NCI-H748 treated with DMSO at 0.1 percent for 48 hours (cell line): ENCODE measurements around the gene SSTR1.

Experiments
- DNase-seq: peaks from one replicate; lab custom pipeline; 2025; lab: John Stamatoyannopoulos, UW

The SSTR1 gene

DNA sequence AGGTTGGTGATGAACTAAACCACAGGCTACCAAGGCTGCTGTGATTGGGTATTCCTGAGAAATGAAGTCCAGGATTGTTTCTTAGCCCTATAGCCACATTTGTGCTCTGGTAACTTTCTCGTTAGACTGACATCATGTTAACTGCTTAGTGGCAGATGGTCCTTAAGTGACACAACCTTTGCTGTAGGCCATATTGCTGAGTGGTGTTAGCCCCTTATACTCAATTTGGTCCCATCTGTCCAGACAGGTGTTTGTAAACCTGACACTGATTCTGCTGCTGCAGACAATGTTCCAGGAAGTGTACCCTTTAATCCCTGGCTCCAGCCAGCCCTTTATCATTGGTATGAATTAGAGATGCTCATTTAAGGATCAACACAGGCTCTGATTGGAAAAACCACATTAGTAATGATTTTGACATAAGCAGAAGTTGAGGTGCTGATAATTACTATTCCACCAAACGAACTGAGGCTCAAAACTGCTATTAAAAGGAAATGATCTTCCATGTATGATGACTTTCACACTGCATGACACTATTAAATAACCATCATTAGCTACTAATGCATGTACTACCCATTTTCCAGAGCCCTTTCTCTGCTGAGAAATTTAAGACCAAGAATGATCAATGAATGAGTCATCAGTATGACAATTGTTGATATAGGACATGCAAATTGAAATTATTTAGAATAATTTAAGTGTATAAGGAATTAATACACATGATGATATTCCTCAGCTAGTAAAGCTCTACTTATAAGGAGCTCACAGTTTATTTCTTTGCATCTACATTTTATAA is 3.6 kb upstream of the SSTR1 start:
- no peak for DNase-seq

DNA sequence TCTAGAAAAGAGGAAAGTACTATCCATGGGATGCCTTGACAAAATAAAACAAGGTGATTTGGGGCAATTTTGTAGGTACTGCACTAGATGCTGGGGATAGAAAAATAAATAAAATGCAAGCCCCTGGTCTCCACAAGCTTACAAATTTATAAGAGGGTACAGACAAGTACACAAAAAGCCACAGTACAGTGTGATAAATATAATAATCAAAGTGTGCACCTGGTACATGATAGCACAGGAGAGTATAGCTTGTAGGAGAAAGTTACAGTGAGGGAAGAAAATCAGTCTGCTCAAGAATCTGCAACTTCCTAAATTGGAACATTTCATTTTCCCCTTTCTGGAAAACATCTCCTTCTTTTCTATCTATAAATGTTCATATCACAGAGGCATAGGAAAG is 3.0 kb upstream of the SSTR1 start:
- DNase-seq = no peak

DNA sequence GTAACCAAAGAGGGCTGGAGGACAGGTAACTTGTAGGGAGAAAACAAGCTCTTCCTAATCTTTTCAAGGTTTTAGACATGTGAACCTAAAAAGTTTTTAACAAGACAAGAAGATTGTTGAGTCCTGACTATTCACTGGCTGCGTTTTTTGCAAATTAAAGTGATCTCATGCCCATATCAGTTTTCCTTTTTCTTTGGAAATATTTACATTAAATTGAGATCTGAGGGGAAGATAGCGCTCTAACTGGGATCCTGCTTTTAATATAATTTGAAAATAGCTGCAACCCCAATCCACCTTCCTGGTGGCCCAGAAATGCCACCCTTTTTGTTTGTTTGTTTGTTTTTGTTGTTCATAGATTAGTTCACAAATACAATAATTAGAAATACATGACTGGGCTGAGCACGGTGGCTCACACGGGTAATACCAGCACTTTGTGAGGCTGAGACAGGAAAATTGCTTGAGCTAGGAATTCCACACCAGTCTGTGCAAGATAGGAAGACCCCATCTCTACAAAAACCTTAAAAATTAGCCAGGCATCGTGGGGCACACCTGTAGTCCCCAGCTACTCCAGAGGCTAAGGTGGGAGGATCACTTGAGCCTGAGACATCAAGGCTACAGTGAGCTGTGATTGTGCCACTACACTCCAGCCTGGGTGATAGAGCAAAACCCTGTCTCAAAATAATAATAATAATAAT is 2.4 kb upstream of the SSTR1 start:
- no peak for DNase-seq

DNA sequence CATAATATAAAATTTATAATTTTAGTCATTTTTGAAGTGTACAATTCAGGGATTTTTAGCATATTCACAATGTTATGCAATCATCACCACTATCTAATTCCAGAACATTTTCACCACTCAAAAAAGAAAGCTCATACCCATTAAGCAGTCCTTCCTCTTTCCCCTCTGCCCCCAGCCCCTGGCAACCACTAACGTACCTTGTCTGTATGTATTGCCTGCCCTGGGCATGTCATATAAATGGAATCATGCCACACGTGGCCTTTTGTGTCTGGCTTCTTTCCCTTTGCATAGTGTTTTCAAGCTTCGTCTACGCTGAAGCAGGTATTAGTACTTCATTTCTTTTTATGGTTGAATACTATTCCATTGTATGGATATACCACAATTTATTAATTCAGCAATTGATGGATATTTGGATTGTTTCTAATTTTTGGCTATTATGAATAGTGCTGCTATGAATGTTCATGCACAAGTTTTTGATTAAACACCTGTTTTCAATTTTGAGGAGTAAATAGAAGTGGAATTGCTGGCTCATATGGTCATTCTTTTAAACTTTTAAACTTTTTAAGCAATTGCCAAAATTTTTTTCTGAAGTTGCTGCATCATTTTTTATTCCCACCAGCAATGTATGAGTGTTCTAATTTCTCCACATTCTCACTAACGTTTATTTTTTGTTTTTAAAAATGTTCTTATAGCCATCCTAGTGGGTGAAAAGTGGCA is 1.6 kb upstream of the SSTR1 start:
- DNase-seq = no peak

DNA sequence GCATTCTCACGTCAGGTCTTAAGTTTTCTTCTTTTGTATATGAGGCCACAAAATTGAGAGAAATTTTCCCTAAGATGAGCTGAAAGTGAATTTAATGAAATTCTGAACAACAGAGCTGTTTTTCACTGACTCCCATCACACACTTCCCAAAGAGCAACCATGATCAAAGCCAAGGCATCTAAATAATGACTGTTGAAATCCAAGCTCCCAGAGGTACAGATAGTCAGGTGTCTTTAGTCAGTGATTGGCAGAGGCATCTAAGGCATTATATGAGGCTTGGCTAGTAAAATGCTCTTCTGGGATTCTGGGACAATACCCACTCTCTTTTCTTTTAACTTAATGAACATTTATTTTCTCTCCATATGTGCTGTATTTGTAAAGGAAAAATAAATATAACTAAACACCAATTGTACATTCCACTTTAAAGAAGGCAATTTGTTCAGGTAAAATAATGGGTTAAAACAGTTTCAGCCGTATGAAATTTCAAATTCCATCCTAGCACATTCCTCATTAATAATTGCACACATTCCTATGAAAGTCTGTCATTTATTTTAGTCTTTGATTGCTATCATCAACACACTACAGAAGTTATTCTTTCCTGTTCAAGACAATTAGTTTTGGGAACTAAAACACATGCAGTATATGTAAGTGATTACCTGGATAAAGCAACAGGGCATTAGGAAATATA is 871 bp upstream of the SSTR1 start:
- DNase-seq = no peak

DNA sequence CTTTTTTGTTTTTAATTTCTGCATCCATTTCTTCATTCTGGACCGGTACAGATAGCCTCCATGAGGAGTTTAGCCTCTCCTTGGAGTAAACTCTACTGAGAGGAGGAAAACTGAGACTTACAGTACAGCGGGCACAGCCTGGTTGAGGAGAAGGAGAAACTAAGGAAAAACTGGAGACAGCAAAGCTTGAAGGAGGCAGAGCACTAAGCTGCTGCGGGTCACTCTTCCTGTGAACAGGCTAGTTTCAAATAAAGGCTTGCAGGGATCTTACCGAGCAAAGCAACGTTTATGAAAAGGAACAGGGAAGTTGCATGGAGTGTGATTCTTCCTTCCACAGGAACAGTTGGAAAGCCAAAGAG is 348 bp upstream of the SSTR1 start:
- DNase-seq = no peak

DNA sequence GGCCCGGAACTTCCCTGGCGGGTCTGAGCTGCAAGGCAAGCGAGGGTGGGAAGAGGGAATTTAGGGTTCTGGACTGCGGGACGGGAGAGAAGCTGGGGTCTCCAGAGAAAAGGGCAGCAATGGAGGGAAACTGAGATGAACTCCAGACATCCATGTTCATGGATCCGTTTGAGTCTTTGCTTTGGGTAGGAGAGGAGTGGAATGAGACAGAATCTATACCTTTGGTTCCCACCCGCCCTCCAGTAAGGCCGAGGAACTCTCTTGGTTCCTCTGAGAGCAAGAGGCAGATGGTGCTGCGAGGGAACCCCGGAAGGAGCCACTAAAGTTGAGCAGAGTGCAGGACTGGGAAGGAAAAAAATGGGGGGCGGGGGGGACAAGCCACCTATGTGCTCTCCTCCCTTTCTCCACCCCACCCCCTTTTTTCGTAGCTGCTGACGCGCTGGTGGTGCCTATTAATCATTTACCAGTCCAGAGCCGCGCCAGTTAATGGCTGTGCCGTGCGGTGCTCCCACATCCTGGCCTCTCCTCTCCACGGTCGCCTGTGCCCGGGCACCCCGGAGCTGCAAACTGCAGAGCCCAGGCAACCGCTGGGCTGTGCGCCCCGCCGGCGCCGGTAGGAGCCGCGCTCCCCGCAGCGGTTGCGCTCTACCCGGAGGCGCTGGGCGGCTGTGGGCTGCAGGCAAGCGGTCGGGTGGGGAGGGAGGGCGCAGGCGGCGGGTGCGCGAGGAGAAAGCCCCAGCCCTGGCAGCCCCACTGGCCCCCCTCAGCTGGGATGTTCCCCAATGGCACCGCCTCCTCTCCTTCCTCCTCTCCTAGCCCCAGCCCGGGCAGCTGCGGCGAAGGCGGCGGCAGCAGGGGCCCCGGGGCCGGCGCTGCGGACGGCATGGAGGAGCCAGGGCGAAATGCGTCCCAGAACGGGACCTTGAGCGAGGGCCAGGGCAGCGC is 1.2 kb downstream of the SSTR1 start:
- DNase-seq = peak; percentile 43

DNA sequence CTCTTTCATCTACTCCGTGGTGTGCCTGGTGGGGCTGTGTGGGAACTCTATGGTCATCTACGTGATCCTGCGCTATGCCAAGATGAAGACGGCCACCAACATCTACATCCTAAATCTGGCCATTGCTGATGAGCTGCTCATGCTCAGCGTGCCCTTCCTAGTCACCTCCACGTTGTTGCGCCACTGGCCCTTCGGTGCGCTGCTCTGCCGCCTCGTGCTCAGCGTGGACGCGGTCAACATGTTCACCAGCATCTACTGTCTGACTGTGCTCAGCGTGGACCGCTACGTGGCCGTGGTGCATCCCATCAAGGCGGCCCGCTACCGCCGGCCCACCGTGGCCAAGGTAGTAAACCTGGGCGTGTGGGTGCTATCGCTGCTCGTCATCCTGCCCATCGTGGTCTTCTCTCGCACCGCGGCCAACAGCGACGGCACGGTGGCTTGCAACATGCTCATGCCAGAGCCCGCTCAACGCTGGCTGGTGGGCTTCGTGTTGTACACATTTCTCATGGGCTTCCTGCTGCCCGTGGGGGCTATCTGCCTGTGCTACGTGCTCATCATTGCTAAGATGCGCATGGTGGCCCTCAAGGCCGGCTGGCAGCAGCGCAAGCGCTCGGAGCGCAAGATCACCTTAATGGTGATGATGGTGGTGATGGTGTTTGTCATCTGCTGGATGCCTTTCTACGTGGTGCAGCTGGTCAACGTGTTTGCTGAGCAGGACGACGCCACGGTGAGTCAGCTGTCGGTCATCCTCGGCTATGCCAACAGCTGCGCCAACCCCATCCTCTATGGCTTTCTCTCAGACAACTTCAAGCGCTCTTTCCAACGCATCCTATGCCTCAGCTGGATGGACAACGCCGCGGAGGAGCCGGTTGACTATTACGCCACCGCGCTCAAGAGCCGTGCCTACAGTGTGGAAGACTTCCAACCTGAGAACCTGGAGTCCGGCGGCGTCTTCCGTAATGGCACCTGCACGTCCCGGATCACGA is 2.2 kb downstream of the SSTR1 start:
- DNase-seq = no peak

DNA sequence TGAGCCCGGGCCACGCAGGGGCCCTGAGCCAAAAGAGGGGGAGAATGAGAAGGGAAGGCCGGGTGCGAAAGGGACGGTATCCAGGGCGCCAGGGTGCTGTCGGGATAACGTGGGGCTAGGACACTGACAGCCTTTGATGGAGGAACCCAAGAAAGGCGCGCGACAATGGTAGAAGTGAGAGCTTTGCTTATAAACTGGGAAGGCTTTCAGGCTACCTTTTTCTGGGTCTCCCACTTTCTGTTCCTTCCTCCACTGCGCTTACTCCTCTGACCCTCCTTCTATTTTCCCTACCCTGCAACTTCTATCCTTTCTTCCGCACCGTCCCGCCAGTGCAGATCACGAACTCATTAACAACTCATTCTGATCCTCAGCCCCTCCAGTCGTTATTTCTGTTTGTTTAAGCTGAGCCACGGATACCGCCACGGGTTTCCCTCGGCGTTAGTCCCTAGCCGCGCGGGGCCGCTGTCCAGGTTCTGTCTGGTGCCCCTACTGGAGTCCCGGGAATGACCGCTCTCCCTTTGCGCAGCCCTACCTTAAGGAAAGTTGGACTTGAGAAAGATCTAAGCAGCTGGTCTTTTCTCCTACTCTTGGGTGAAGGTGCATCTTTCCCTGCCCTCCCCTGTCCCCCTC is 3.0 kb downstream of the SSTR1 start:
- no peak for DNase-seq

DNA sequence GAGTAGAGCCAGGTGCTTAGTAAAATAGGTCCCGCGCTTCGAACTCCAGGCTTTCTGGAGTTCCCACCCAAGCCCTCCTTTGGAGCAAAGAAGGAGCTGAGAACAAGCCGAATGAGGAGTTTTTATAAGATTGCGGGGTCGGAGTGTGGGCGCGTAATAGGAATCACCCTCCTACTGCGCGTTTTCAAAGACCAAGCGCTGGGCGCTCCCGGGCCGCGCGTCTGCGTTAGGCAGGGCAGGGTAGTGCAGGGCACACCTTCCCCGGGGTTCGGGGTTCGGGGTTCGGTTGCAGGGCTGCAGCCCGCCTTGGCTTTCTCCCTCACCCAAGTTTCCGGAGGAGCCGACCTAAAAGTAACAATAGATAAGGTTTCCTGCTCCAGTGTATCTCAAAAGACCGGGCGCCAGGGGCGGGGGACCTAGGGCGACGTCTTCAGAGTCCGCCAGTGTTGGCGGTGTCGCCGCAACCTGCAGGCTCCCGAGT is 3.6 kb downstream of the SSTR1 start:
- no peak for DNase-seq

DNA sequence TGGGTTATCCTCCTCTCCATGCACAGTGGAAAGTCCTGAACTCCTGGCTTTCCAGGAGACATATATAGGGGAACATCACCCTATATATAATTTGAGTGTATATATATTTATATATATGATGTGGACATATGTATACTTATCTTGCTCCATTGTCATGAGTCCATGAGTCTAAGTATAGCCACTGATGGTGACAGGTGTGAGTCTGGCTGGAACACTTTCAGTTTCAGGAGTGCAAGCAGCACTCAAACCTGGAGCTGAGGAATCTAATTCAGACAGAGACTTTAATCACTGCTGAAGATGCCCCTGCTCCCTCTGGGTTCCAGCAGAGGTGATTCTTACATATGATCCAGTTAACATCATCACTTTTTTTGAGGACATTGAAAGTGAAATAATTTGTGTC is 4.4 kb downstream of the SSTR1 start:
- DNase-seq = no peak

DNA sequence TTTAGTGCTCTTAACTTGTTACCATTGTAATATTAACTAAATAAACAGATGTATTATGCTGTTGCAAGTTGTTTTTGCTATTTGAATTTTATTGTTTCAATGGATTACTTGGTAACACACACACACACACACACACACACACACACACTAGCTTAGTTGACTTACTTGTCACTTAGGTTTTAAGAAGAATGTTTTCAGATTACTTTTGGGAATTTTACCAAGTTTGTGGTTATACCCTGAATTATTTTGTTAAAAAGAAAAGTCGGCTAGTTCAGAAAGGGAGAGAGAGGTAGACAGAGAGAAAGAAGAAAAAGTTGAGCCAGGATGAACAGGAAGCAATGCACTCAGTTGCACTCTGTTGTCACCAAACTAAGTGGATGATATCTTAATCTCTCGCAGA is 5.3 kb downstream of the SSTR1 start:
- no peak for DNase-seq

DNA sequence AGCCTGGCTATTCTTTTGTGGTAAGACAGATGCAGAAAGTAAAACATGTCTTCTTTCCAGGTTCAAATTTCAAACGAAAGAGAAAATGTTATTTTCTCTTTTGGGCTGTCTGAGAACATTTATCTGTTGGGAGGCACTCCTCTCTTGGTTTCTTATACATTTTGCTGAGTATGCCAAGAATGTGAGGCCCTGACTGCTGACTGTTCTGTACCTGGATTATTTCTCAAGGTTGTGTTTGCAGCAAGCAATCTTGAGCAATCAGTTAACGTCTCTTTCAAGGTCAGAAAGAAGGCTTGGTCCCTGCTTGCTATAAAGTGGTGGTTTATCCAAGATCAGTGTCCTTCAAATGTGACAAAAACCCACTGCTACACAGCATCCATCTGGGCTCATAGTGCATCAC is 9.8 kb downstream of the SSTR1 start:
- no peak for DNase-seq

DNA sequence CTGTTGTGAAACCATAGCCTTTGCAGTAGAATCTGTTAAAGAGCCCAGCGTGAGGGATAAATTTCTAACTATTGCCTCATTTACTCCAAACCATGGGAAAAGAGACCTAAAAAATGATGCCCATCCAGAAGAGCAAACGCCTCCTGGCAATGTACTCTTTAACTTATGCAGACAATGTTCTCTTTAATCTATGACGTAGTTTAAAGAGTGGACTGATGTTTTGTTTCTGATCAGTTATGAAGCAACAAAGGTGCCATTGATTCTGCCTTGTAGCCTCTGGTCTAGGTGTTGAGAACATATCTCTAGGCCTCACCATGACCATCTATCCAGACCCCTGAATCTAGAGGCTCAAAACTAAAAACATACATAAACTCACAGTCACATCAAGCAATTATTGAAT is 13.4 kb downstream of the SSTR1 start:
- DNase-seq = no peak

DNA sequence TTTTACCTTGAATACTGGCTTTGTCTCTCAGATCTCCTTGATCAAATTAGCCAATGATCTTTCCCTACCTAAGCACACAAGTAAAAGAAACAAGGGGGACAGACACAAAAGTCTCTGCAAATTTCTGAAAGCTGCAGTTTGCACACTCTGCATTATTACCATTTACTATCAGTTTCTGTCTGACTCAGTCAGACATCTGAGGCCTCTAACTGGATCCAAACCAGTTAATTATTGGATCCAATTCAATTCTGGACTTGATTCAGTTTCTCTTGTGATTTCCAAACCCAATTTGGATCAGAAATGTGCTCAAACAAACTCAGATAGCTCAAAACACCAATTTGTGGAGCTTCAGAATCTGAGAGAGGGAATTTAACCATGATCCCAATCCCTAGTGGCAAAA is 16.6 kb downstream of the SSTR1 start:
- DNase-seq = no peak

DNA sequence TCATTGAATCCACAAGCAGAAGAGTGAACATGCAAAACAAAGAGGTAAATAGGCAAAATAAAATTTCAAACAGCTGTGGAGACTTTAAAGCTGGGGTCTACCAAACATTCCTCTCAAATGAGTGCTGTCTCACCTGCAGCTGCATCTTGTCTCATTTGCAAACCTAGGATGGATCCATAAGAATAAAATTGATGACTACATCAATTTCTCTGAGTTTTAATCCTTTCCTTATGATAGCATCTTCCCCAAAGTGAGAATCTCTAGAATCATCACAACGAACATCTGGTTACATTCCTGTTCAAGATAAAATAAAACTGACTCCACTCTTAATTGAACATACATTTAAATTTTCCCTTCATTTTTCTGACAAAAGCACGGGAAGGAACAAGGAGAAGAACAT is 18.2 kb downstream of the SSTR1 start:
- DNase-seq = no peak

DNA sequence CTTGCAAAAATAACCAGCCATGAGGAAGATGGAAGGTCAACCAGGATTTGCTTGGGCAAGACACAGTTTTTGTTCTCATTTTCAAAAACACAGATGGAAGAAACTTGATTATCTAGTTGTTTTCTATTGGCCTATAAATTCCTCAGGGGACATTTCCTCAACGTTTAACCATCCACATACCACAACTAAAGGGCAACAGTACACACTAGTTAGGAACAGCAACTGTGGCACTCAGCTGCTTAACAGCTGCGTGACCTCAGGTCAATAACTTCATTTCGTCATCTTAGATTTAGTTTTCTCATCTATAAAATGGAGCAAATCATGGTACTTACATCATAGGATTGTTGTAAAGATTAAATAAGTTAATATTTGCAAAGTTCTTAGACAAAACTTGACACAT is 18.7 kb downstream of the SSTR1 start:
- DNase-seq = no peak

DNA sequence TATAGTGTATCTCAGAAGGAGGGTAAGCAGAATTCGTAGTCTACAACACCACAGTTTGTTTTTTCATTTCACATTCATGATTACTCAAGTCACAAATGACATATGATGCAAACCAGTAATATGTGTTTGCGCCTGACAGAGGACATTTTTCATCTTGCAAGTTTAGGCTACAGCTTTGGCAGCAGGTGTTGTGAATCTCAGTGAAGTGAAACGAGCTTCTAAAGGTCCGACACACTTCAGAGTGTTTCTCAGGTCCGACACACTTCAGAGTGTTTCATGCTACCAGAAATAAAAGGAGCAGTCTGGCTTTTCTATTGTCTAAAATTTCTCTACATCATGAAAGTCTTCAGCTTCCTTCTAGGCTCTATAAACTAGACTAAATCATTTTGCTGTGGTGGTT is 25.5 kb downstream of the SSTR1 start:
- no peak for DNase-seq

DNA sequence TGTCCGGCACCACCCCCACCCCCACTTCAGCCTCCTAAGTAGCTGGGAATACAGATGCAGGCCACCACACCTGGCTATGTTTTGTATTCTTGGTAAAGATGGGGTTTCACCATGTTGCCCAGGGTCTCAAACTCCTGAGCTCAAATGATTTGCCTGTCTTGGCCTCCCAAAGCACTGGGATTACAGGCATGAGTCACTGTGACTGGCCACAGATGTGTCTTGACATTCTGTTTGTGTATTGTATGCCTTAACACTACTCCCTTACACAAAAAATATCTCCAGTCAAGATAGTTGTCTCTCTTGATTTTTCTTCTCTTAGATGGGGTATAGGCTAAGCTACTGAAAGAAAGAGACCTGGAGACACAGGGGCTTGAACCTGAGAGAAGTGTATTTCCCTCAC is 30.6 kb downstream of the SSTR1 start:
- no peak for DNase-seq

DNA sequence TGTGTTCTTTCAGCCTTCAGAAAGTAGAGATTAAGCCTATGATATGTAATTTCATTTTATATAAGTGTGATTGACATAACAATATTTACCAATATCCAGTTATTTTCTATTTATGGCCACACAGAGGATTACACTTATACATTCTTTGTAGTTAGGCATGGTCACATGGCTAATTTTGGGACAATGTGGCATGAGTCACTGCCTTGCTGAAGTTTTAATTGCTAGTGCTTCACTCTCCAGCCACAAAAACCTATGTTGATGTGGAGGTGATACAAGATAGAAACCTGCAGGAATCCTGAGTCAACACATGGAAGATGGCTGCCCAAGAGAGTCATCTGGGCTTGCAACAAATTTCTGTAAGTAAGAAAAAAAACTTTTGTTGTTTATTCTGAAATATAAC is 31.2 kb downstream of the SSTR1 start:
- DNase-seq = no peak
